Hematopoietic multipotent progenitor cell treated with erythropoietin and hydrocortisone succinate and interleukin-3 and kit ligand, for 8 days (in vitro differentiated cells): ENCODE data around the gene CCBE1.

Experiments
- DNase-seq: peaks from one replicate; pipeline ENCODE4 v3.0.0-alpha.2; 2015

Gene CCBE1

DNA sequence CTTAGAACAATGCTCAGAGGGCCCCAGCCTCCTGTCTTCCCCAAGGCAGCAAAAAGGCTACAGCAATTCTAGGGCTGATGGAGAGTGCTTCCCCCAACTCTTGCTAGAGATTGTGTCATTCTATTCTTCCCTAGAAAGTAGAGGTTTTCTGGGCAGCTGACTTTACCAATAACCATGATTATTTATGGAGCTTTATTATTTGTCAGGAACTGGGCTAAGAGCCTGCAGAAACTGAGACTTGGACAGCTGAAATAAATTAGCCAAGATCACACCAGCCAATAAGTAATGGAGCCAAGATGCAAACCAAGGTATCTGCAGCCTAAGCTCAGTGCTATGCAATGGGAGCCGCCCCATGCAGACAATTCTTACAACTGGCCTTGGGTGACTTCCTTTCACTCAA, 84.8 kb downstream of the CCBE1 start:
- no peak for DNase-seq

DNA sequence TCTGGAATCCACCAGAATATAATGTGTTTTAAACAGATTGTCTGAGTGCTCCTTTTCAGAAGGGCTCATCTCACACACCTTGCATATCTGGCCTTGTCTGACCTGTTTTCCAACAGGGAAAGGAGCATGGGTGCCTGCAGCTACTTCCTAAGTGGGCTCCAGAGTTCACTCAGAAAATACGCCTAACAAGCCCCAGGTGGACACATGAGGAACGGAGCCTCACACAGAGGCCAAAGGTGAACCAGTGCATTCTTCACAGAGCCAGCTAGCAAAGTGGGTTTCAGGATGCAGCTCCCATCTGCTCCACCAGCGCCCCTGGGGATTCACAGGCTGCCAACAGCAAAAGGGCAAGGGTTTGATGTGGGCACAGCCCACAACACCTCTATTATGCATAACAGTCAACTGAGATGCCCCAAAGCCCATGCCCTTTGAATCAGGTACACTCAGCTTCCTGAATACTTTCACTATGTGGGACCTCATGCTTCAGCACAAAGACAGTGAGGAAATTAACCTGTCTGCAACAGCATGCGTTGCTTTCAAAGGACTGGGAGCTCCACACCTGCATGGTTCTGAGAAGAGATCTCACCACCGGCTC, 86.6 kb downstream of the CCBE1 start:
- DNase-seq = no peak

DNA sequence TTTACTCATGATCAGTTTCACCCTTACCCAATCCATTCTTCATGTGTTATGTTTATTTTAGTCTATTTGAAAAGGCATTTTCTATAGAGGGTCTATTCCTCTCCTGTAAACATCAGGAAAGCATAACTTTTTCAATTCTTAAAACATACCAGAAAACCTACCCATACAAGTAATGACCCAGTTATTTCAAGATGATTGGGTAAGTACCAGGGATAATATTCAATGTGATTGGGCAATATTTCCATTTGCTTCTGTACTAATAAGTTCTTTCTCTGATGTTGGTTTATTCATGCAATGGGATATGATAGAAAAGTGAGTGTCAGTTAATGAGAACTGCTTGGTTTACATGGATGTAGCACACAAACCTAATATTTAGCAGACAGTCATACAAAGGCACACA, 87.6 kb downstream of the CCBE1 start:
- no peak for DNase-seq

DNA sequence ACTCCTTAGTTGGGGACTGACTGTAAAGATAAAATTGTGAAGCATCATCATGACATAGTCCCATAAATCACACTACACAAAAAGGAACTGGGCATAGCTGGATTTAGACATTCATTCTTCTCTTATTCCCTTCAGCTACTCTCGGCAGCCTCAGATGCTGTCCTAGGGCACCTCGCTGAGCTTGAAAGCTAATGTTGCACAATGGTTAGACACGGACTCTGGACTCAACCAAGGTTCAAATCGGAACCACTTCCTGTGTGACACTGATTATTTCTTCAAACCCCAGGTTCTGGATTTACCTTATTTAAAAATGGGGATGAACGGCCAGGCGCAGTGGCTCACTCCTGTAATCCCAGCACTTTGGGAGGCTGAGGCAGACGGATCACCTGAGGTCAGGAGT, 89.8 kb downstream of the CCBE1 start:
- DNase-seq = no peak

DNA sequence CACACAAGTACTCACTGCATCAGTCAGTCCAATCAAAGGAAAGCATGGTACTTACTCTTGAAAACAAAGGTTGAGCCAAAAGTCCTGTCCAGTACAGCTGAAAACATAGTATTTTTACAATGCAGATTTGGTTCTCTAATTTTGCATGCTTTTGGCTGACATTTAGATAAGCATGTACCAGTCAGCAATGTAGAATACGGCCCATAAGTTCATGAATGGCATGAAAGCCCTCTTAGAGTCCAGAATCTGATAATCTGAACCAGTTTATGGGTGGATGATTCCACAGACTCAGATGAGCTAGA, 90.2 kb downstream of the CCBE1 start:
- DNase-seq = no peak

DNA sequence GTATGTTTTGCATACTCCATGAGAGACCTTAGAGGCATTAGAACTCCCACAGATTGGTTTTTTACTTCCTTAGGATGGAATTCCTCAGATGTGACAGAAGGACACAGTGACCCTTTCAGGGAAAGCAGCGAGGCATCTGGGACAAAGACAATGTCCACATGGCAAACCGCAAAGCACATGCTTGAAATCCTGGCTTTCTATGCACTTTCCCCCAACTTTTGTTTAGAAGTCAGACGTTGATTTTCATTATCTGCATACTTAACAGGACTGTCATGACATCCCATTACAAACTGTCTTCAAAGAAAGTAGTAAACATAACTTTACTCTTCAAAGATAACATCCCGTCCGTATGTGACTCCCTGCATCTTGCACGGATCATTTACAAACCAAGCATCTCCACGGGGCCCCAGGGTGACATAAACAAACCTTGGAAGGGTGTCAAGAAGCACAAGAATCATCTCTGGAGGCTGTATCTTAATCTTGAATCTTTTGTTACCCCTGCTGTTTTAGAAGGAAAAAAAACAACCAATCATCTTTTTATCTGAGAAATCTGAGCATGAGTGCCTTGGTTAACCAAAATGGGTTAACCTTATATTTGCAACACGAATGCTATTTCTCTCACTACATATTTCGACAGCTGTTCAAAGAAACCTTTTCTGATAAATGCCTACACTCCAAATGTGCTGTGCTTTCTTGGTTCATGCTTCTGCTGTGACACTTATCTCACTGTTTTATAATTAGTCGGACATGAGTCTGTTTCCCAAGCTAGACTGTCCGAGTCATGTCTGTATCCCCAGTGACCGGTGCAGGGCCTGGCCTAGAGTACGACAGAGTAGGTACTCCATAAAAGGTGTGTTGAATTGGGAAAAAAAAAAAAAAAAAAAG, 90.8 kb downstream of the CCBE1 start:
- DNase-seq = no peak

DNA sequence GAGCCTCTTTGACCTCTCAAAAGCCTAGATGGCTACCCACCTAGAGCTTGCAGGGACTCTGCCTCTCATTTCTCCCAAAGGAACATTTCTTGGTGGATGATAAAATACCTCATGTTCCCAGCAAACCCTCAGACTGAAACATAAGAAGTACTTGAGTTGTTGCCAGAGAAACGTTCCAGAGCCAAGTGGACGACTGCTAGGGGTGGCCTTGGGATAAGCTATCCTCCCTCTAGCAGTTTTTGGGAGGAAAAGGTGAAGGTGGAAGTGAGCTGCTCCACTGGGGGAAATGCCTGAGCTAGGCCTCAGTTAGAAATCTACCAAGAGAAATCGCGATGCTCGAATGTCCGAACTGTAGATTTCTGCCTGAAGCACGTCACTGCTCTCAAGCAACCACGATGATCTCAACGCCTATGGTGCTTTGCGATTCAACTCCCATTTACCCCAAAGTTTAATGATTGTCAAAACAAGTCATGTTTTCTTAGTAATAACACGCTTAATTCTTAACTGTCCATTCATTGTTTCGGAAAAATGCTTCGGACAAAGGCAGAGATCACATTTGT, 91.5 kb downstream of the CCBE1 start:
- DNase-seq = no peak

DNA sequence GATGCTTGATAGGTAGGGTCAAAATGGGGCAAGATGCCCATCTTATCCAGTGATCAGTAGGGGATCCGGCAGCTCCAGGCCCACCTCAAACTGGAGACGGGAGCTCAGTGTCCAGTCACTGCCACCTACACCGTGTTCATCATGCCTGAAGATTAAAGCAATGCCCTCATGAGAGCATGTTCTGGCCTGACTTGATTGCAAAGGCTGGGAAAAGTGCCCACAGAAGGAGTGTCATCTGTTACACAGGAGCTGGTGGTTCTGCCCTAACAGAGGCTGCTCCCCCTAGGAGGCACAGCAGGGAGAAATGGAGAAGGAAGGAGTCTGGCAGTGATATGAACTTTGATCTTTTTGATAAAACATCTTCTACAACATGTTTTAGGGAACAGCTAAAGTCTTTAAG, 92.3 kb downstream of the CCBE1 start:
- no peak for DNase-seq

DNA sequence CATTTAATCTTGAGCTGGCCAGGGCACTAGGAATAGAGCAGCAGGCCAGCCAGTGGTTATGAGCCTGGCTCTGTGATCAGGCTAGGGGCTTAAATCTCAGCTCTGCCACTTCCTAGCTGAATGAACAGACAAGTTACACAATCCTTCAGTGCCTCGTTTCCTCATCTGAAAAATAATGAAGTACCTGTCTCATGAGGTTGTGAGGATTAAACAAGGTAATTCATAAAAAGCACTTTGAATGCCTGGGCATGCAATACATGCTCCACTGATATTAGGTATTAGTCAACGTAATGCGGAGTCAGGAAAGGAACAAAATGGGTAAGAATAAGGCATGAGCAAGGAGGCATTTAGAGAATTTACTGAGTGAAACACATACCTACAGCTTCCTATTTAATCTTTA, 100.2 kb downstream of the CCBE1 start:
- no peak for DNase-seq

DNA sequence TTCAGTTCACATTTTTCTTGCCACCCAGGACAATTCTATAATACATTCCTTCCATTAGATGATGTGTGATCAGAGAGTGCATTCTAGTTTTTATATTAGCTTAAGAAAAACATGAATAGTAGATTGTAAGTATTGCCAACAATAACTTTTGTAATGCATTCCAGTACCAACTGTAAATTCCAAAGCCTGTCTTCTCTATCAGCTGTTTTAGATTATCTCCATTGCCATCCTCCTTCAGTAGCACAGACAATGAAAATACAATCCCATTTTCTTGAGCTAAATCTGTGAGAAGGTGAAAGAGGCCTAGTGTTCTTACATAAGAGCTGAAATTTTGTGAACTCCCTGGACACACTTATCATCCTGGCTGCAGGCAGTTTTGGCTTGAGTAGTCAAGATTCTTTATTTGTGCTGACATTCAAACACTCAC, 103.9 kb downstream of the CCBE1 start:
- no peak for DNase-seq

DNA sequence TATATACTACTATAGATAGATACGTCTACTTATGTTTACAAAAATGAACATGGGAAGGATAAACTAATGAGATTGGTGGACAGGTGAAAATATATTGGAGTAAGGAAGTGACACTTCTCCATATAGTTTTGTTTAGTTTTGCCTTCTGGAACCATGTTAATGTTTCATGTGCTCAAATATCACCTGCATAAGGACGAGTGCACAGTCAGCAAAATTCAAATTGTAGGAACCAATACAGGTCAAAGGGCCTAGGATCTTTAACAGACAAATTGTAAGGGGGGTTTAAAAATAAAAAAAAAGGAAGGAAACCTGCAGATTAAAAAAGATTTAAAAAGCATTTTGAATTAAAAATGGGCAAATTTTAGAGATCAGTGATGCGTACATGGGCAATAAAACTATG, 104.6 kb downstream of the CCBE1 start:
- DNase-seq = no peak

DNA sequence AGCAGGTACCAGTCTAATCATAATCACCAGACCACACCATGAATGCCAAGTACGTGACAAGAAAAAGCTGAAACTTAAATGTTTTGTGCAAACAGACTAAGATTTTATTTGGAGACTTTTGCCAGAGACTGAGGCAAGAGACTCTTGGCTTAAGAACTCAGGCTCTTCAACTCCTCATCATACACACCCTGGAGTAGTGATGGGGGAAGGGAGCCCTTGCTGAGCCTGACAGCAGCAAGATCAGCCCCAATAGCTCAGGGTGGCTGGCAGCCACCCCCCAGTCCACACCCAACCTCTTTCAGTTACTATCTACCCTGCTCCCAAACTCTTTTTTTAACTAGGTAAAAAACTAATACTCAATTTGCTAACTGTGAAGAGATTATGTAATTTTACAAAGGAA, 114.8 kb downstream of the CCBE1 start:
- DNase-seq = no peak

DNA sequence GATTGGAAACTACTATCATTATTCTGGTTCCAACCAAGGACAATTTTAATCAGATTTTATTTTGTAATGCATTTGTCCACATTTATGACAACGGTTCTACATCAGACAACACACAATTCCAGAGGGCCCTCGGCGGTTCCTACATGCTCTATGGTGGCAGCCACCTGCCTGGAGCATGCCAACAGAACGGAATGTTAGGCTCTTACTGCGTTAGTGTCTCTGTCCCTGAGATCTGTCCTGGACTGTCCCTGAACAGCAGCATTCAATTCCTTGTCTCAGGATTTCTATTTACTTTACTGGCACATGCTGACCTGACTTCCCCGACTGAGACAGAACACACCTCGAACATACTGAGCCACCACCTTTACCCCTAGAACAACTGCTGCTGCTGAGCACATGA, 117.7 kb downstream of the CCBE1 start:
- DNase-seq = no peak

DNA sequence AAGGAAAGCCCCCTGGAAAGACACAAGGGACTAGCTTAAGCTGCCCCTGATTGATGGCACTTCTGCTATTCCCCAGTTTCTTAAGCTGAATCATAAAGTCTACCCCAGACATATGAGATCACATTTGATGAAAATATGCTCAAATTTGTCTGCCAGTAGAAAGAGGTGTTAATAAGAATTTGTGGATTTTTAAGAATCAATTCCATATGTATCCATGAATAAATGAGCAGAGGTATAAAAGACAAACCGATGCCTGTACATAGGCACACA, 119.9 kb downstream of the CCBE1 start:
- DNase-seq = no peak

DNA sequence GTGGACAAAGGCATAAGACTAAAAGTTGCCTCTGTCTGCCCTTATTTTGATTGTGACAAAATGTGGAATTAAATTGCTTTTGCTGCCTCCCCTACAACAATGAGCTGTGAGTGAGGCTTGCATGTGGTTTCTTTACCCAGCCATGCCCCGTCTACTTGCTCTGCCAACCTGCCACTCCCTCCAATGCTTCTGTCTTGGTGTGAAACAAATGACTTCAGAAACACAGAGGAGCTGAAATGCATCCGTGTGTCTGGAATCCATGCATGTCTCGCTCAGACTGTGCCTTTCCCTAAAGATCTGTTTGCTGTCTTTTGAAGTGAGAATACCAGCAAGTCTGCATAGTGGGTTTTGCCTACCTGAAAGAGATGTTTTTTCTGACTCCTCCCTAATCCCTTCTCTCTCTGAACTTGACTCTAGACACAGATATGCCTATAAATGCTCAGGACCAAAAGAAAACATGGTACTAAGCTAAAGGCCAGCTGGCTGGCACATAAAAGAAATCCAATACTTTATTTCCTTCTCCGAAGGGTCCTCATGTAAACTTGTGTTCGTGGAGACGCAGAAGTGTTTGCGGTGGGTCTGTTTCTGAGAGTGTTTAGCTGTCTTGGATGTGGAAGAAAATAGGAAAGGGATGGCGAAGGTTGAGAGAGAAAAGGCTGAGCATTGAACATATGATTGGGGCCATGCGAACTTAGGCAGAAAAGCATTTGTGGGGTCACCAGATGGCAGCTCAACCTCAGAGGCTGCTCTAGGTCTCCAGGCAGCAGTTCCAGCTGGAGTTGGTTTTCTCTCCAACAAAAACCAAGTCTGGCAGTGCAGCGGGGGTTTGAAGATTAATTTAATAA, 120.5 kb downstream of the CCBE1 start:
- no peak for DNase-seq

DNA sequence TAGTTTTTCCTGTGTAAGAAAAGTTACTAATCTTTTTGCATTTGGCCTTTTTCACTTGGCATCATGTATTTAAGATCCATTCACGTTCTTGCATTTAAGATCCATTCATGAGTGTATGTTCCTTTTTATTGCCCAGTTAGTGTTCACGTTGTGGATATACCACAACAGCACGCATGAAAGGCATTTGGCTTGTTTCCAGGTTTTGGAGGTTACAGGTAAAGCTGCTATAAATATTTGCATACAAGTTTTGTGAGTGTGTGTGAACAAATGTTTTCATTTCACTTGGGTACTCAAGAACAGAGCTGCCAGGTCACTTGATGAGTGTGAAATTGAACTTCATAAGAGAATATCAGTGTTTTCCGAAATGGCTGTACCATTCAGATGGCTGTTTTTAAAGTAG, 121.2 kb downstream of the CCBE1 start:
- no peak for DNase-seq

DNA sequence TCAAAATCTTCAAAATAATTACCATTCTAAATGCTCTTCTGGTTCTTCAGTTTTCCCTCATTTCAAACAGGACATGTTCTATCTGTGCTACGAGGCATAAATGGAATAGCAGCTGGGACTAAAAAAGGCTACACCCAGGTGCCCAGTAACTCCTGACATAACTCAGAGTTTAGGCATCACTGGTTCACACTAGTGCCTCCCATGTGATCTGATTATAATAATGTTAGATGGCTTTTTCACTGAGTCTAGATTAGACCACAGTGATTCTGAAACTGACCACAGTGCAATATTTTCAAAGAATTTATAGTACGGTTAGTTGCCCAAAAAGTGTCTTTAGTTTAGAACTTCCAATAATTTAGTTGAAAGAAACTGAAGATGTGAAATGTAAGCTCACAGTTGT, 123.3 kb downstream of the CCBE1 start:
- no peak for DNase-seq

DNA sequence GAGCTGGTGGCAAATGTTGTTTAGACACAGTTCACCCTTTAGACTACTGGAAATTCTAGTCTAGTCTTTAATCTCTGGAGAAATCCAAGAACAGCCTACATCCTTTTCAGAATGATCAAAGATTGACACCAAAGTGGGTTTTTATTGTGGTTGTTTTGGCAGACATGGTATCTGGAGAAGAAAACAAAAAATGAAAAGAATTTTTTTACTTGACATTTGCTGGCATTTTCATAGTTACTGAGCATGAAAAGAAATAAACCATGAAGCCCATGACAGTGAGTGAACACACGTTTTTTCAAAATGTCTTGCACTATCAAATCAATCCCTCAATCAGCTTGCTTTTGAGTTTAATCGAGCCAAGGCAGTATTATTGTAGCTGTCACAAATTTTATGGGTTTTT, 125.3 kb downstream of the CCBE1 start:
- DNase-seq = no peak

DNA sequence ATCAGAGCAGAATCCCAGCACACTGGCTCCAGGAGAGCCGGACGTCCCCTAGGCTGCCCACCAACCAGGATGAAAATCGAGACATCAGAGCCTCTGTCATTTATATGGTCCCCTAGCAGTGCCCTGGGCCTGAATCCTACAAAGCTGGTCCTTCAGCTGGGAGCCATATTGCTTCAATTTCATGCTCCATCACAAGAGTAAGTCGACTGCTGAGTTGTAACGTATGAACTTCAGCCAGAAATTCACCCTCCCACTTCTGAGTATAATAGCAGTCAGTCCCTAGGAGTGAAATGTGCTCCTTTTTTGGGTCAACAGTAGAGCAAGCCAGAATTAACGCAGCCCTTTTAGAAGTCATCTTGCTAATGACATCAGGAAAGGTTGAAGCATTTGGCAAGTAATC, 126.4 kb downstream of the CCBE1 start:
- no peak for DNase-seq

DNA sequence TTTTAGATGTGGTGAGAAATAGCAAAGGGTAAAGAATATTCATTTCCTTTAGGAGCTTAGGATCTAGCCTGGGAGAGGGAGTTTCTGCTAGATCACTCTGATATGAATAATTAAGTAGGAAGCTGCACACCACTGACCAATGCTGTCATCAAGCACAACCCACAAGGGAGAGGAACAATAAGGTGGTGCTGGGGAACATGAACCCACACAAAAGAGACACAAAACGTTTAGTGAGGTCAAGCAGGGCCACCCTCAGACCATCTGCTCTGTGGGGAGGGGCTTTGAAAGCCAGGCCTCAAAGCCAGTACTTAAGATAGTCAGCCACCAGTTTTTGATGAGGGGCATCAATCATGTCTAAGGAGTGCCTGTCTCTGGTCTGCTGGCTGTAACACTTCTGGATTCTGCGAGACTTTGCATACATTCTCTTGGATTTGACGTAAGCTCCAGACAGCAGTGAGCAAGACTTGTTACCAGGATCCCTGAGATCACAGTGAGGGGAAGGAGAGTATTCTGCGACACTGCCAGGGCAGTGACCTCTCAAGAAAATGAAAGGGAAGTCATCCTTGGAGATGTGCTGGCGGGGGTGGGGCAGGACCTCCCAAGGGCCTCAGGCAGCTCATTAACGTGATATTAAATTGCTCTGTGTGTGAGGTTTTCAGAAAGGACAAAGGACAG, 127.0 kb downstream of the CCBE1 start:
- no peak for DNase-seq

DNA sequence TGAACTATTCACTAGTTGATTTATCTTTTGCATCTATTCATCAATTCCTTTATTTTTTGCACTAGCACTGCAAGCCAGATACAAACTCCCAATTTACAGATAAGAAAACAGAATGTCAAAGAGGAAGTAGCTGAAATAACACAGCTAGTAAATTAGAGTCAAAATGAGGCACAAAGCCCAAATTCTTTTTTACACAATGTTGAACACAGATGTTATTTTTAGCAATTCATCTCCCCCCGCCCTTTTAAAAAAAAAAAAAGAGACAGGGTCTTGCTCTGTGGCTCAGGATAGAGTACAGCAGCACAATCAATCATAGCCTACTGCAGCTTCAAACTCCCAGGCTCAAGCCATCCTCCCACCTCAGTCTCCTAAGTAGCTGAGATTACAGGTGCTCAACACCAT, 127.8 kb downstream of the CCBE1 start:
- DNase-seq = no peak

DNA sequence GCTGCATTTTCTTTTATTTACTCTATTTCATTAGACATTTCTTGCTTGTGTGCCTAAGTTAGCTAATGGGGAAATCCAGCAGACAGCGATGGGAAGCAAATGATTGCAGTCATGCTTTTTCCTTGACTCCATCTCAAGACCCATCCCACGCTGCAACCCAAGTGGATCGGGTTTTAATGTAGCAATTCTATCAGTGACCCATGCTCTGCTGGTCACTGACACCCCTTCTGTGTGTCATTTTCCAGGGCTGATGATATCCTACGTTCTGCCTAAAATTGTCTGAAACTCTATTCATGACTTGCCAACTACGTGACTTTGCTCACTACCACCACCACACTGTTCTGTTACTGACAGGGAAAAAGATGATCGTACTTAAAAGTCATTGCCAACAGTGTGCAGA, 129.8 kb downstream of the CCBE1 start:
- DNase-seq = no peak

DNA sequence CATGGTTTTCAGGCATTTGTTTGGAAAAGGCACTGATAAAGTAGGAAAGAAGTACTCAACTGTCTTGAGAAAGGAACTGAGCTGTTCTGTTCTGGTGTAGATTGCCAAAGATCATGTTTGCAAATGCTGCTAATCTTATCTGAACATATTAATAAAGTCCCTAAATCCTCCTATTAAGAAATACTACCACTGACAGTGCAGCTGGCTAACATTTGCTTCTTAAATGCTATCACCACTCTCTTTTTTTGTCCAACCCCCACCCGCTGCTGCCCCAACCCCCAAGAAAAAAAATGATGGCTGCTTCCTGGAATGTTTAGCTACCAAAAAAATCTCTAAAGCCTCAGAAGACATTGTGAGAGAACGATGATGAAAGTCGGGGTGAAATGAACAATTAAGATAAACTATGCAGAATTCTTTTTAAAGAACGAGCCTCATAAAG, 130.7 kb downstream of the CCBE1 start:
- DNase-seq = no peak
